ENCODE measurements around the gene PRR14L.
"Not testable (repeated sequence)": the region's sequence is repeated elsewhere in the genome, so short reads cannot be mapped to it uniquely, and the experiment has no call there.

Gene PRR14L

DNA sequence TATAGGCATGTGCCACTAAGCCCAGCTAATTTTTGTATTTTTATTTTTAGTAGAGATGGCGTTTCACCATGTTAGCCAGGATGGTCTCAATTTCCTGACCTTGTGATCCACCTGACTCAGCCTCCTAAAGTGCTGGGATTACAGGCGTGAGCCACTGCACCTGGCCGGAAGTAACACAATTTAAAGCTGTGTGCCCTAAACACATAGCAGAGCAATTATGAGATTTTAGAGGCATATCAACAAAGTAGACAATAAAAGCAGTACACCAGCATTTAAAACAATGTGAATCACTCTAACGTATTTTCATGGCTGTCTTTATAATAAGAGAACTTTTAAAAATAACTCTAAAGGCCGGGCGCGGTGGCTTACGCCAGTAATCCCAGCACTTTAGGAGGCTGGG is 42.4 kb downstream of the PRR14L start:
- no peak overlapping the region for H3K4me3 ChIP-seq (ENCODE audit: low read depth, low read length)
- TF ChIP-seq, protein P1, sequence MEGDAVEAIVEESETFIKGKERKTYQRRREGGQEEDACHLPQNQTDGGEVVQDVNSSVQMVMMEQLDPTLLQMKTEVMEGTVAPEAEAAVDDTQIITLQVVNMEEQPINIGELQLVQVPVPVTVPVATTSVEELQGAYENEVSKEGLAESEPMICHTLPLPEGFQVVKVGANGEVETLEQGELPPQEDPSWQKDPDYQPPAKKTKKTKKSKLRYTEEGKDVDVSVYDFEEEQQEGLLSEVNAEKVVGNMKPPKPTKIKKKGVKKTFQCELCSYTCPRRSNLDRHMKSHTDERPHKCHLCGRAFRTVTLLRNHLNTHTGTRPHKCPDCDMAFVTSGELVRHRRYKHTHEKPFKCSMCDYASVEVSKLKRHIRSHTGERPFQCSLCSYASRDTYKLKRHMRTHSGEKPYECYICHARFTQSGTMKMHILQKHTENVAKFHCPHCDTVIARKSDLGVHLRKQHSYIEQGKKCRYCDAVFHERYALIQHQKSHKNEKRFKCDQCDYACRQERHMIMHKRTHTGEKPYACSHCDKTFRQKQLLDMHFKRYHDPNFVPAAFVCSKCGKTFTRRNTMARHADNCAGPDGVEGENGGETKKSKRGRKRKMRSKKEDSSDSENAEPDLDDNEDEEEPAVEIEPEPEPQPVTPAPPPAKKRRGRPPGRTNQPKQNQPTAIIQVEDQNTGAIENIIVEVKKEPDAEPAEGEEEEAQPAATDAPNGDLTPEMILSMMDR (IDR thresholded peaks at IDR 0.05; ENCODE audit: borderline replicate concordance, insufficient read depth, low read depth, low read length), result no peak

DNA sequence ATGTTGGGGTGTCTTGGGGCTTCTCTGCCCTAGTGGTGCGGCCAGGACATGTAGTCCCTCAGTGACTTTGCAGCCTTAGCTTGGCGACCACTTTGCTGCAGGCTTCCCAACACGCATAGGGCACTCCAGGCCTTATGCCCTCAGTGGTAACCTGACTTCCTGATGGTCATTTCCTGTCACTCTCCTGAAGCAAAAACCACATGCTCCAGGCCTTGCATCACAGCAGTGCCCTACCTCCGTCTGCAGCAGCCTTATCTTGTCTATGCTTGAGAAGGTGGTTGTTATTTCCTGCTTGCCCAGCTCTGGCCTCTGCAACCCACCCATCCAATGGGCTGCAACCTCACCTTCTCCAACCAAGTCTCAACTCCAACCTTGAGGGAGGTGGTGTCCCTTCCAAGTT is 54.5 kb downstream of the PRR14L start:
- no peak overlapping the region for H3K4me3 ChIP-seq (ENCODE audit: low read depth, low read length)
- TF ChIP-seq, protein P1 (IDR thresholded peaks at IDR 0.05; ENCODE audit: borderline replicate concordance, insufficient read depth, low read depth, low read length), result no peak

DNA sequence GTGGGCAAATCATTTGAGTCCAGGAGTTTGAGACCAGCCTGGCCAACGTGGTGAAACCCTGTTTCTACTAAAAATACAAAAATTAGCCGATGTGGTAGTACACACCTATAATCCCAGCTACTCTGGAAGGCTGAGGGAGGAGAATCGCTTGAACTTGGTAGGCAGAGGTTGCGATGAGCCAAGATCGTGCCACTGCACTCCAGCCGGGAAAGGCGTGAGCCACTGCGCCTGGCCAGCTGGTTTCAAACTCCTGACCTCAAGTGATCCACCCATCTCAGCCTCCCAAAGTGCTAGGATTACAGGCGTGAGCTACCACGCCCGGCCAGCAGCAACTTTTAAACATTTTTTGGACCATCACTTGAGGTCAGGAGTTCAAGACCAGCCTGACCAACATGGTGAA is 55.9 kb downstream of the PRR14L start:
- not testable (repeated sequence) for H3K4me3 ChIP-seq (ENCODE audit: low read depth, low read length)

GRCh38 chr22:31692186-31692886 is 57.6 kb downstream of the PRR14L start:
- TF ChIP-seq, protein P1 (IDR thresholded peaks at IDR 0.05; ENCODE audit: borderline replicate concordance, insufficient read depth, low read depth, low read length), result no peak
- no peak overlapping the region for H3K4me3 ChIP-seq (ENCODE audit: low read depth, low read length)

DNA sequence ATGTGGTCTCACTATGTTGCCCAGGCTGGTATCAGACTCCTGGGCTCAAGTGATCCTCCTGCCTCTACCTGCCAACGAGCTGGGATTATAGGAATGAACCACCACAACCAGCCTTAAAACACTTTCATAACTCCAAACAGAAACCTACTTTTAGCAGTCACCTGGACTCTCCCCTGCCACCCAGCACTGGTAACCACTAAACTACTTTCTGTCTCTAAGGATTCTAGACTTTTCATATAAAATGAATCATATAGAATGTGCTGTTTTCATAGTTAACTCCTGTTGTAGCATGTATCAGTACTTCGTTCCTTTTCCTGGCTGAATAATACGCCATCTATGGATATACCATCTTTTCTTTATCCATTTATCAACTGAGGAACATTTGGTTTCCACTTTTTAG is 58.5 kb downstream of the PRR14L start:
- TF ChIP-seq, protein P1 (IDR thresholded peaks at IDR 0.05; ENCODE audit: borderline replicate concordance, insufficient read depth, low read depth, low read length), result no peak
- no peak overlapping the region for H3K4me3 ChIP-seq (ENCODE audit: low read depth, low read length)

DNA sequence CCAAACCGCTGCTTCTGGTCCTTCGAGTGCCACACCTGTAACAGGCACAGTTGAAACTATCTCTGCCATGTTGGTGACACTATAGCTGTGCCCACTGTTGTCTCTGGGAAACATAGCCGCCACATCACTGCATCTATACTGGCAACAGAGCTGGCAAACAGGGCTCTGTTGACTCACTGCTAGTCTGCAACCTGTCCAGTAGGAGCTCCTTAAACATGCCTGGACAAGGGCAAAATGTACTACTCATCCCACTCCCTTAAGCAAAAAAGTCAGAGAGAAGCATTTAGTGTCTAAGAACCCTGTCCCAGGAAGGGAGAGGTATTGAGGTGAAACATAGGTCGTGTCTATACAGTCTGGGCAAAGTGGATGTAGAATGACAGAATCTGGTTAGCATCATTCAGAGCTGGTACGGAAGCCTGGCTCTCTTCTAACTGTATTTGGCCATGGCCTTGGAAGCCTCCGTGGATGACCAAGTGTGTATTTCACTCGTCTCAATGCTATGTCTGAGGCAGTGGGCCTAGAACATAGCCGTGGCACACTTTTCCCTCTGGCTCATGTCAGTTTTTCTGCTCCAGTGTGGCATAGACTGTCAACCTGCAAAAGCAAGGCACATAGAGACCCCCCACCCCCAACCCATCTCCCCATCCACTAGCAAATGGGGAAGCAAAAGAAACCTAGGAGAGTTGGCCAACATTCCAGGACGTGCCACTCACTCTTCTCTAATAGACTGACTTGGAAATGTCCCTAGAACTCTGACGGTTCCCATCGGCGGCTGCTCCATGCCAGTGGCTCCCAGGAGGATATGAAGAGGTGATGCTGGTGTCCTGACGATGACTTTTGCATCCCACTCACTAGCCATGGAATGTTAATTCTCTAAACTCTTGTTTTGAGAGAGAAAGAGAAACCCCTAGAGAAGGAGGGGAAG is 66.5 kb downstream of the PRR14L start:
- TF ChIP-seq, protein P1 (IDR thresholded peaks at IDR 0.05; ENCODE audit: borderline replicate concordance, insufficient read depth, low read depth, low read length), result no peak
- H3K4me3 ChIP-seq (ENCODE audit: low read depth, low read length), result no peak overlapping the region

- no peak overlapping the region for H3K4me3 ChIP-seq (ENCODE audit: low read depth, low read length)
- TF ChIP-seq, protein P1 (IDR thresholded peaks at IDR 0.05; ENCODE audit: borderline replicate concordance, insufficient read depth, low read depth, low read length), result no peak
Observed at GRCh38 chr22:31682751-31683150, 67.2 kb downstream of the PRR14L start.

Data from GM12875 (cell line).